Measurements from ENCODE around the gene LRMDA.

LRMDA gene

DNA sequence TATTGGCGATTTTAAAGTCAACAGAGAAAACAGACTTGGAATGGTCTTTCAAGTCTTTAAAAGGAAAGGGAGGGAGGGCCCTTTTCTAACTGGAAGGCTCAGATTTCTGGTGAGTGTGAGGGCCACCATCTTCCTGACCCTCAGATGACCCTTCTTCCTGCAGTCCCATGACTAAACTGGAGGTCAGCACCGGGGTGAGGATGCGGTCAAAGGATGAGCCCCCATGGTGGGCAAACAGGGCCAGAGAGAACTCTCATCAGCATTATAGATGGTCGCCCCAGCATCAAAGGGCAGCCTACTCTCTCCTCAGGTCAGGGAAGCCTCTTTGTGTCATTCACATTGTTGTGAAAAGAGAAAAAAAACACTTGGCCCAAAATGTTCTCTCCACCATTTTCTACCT, 219.2 kb downstream of the LRMDA start:
- in situ Hi-C loops (cut with MboI; ENCODE audit: low sequenced_read_pairs) = no loop called here

GRCh38 chr10:75651417-75651816, 220.0 kb downstream of the LRMDA start:
- in situ Hi-C loops (cut with MboI; ENCODE audit: low sequenced_read_pairs) = no loop called here

GRCh38 chr10:75652146-75652740, 220.8 kb downstream of the LRMDA start:
- in situ Hi-C loops (cut with MboI; ENCODE audit: low sequenced_read_pairs) = no loop called here

DNA sequence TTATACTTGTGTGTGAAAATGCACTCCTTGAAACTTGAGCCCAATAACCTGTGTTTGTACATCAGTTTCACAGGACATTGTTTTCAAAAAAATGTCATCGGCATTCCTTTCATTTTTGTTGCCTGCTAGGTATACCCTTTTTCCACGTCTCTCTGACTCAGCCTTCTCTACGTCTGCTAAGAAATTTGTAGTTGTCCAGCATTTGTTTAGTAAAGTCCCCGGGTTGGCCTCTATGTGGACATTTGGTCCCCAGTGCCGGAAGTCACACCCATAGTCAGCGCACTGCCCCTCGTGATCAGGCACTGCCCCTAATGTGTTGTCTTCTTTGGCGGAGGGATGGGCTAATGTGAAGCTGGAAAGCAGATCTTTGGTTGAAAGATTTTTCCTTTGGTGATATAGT, 222.3 kb downstream of the LRMDA start:
- in situ Hi-C loops (cut with MboI; ENCODE audit: low sequenced_read_pairs) = no loop called here

GRCh38 chr10:75654171-75654771, 222.8 kb downstream of the LRMDA start:
- in situ Hi-C loops (cut with MboI; ENCODE audit: low sequenced_read_pairs) = no loop called here

- in situ Hi-C loops (cut with MboI; ENCODE audit: low sequenced_read_pairs) = no loop called here
These were observed 223.3 kb downstream of the LRMDA start for GRCh38 chr10:75654772-75655171.

DNA sequence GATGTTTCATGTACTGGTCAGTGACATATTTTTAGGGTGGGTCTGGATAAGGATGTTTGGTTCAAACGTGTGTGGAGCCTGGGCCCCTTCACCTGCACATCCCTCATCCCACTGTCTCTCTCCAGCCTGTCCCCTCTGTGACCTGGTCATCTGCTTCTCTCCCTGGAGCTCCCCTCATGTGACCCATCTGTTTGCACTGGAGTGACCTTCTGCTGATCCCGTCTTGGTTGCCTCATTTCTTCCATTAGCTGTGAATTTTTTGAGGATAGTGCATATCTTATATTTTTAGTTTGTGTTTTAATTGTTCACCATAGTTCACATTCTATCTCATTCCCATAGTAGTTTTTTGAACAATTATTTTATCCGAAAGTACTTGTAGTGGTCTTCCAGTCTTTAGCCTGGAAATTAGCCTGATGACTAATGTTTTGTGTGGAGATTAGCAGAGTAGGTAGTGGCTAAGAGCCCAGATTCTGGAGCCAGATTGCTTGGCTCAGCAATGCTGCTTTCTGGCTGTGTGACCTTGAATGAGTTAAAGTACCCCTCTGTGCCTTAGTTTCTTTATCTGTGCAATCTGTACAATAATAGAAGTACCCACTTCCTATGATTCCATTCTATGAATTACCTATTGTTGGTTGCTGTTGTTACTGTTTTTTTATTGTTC, 224.5 kb downstream of the LRMDA start:
- in situ Hi-C loops (cut with MboI; ENCODE audit: low sequenced_read_pairs) = no loop called here

DNA sequence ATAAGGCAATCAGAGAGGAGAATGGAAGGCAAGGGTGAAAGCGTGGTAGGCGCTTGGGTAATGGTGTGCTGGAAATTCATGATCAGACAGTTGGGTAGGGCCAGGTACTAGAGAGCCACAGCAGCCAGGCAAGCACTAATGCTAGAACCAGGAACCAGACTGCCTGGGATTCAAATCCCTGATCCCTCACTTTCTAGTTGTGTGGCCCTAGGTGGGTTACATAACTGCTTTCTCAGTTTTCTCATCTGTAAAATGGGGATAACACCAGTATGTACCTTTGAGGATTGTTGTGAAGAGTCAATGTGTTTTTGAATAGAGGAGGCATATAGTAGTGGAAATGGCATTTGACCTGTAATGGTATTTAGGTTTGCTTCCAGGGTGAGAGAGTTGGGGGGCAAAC, 225.9 kb downstream of the LRMDA start:
- in situ Hi-C loops (cut with MboI; ENCODE audit: low sequenced_read_pairs) = no loop called here

GRCh38 chr10:75658036-75658435, 226.6 kb downstream of the LRMDA start:
- in situ Hi-C loops (cut with MboI; ENCODE audit: low sequenced_read_pairs) = no loop called here

DNA sequence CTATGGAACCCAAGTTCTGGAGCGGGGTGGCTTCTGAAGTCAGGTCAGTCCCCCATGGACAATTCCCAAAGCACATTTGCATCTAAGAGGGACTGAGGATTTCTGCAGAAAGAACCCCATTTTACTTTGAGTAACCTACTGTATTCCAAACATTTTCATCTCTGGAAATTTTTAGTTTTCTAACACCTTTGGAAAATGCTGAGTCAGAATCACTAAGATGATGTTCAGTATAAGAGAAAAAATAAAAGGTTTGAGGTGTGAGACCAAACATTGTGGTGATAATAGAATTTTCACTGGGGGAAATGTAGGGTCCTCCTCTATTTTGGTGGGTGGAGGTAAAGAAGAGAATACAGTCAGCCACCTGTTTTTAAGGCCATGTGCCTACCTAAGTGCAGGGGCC, 227.1 kb downstream of the LRMDA start:
- in situ Hi-C loops (cut with MboI; ENCODE audit: low sequenced_read_pairs) = no loop called here

DNA sequence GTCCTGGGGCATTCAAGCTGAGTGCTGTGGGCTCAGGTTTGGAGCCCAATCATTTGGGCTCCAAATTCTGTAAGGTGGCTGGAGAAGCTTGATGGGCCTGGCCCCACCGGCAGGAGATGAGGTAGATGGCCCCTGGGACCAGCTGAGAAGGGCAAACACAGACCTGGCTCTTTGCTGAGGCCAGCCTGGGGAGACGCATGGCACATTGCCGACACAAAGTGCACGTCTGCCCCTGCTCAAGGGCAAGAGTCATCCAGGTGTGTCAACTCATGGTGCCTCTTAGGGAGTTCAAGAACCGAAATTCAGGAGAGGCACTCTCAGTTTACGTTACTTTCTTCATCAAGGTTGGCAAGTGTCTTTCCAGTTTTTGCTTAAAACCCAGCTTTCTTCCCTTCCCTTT, 227.5 kb downstream of the LRMDA start:
- in situ Hi-C loops (cut with MboI; ENCODE audit: low sequenced_read_pairs) = no loop called here

GRCh38 chr10:75660823-75661222, 229.4 kb downstream of the LRMDA start:
- in situ Hi-C loops (cut with MboI; ENCODE audit: low sequenced_read_pairs) = no loop called here

- in situ Hi-C loops (cut with MboI; ENCODE audit: low sequenced_read_pairs) = no loop called here
These were observed 231.3 kb downstream of the LRMDA start for GRCh38 chr10:75662715-75663114.

GRCh38 chr10:75663947-75664664, 232.7 kb downstream of the LRMDA start:
- in situ Hi-C loops (cut with MboI; ENCODE audit: low sequenced_read_pairs) = no loop called here

- in situ Hi-C loops (cut with MboI; ENCODE audit: low sequenced_read_pairs) = no loop called here
These were observed 233.5 kb downstream of the LRMDA start for GRCh38 chr10:75664968-75665367.

DNA sequence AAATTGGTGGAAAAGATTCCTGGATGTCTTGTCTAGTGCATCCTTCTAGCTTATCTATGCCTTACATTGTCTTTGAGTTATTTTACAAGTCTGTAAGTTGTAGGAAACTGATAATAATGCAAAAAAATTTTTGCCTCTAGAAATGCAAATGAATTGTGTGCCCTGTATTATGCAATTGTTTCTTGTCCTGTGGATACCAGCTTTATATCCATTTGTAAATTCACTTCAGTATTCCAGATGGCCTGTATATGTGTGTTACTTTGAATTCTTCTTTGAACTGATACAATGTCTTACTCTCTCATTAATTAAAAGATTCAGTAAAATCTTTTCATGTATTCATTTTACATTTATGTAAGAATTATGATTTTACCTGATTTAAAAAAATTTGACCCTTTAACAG, 234.3 kb downstream of the LRMDA start:
- in situ Hi-C loops (cut with MboI; ENCODE audit: low sequenced_read_pairs) = no loop called here

- in situ Hi-C loops (cut with MboI; ENCODE audit: low sequenced_read_pairs) = no loop called here
These were observed 240.8 kb downstream of the LRMDA start for GRCh38 chr10:75672111-75672671.

GRCh38 chr10:75672842-75673241, 241.4 kb downstream of the LRMDA start:
- in situ Hi-C loops (cut with MboI; ENCODE audit: low sequenced_read_pairs) = no loop called here

GRCh38 chr10:75677541-75677940, 246.1 kb downstream of the LRMDA start:
- in situ Hi-C loops (cut with MboI; ENCODE audit: low sequenced_read_pairs) = no loop called here

DNA sequence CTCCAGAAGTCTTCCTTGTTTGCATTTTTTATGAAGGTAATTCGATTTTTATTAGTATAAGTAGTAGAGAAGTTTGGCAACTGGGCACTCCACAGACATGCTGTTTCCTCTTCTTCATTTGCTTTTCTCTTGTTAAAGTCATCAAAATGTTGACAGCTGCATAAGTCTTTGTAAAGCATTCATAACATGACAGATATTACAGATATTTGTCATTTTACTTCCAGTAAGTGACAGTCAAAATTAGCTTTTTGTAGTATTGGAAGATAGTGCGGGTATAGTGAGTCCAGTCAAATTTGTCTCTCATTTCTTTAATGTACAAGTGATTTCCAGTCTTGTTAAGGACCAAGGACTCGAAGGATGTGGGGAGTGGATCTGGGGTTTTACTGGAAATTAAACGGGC, 247.1 kb downstream of the LRMDA start:
- in situ Hi-C loops (cut with MboI; ENCODE audit: low sequenced_read_pairs) = no loop called here

DNA sequence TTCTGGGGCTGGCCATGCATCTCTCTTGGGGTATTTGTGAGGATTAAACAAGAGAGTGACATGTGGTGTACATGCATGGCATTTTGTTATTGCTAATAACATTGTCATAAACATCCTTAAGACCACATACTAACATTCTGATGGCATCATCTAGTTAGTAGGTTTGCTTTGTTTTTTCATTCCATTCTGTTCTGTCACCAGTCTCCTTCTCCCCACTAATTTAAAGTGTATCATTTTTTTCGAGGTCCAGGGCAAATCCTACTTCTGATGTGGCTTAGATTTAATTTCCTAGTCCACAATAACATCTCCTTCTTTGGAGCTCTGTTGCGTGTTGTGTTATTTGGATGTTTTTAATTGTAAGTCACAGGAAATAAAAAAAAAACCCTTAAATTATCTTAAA, 248.1 kb downstream of the LRMDA start:
- in situ Hi-C loops (cut with MboI; ENCODE audit: low sequenced_read_pairs) = no loop called here

DNA sequence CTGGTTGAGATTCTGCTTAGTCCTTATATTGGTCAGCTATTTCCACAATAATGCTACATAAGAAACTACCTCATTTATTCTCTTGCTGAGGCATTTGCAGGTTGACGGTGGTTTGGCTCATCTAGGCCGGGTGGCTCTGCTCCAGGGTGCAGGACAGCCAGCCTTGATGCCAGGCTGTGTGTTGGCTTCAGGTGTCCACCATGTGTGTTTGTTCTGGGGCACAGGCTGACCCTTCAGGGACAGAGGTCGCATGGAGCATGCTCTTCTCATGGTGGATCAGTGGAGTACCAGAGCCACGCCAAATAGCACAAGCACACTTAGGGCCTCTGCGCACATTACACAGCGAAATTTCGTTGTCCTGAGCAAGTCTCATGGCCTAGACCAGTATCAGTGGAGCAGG, 249.9 kb downstream of the LRMDA start:
- in situ Hi-C loops (cut with MboI; ENCODE audit: low sequenced_read_pairs) = no loop called here

Measured in HL-60/S4 treated with retinoic acid at 250 ng/mL for 4 days and 3 days (cell line).